GM21515 (cell line): ENCODE data around the gene SLC18A3.

ENCODE experiments used
- ATAC-seq: cut with Tn5 transposase; IDR thresholded peaks from one replicate; pipeline ENCODE4 v1.9.1; 2021; ENCODE audit not compliant: unreplicated experiment

The SLC18A3 gene

GRCh38 chr10:49649936-49650723, 40.0 kb downstream of the SLC18A3 start:
- no peak for ATAC-seq

GRCh38 chr10:49650724-49651034, 40.6 kb downstream of the SLC18A3 start:
- no peak for ATAC-seq

GRCh38 chr10:49651039-49651835, 41.1 kb downstream of the SLC18A3 start:
- no peak for ATAC-seq

GRCh38 chr10:49651917-49652316, 41.8 kb downstream of the SLC18A3 start:
- ATAC-seq = no peak

- no peak for ATAC-seq
Measured at GRCh38 chr10:49652421-49653272, 42.5 kb downstream of the SLC18A3 start.

GRCh38 chr10:49653273-49653929, 43.3 kb downstream of the SLC18A3 start:
- ATAC-seq = no peak

GRCh38 chr10:49654036-49654693, 44.1 kb downstream of the SLC18A3 start:
- ATAC-seq = no peak

- no peak for ATAC-seq
Measured at GRCh38 chr10:49655099-49655498, 45.0 kb downstream of the SLC18A3 start.

- no peak for ATAC-seq
Measured at GRCh38 chr10:49656845-49657493, 46.9 kb downstream of the SLC18A3 start.

GRCh38 chr10:49657606-49658005, 47.5 kb downstream of the SLC18A3 start:
- no peak for ATAC-seq

- ATAC-seq = no peak
Measured at GRCh38 chr10:49661140-49661856, 51.2 kb downstream of the SLC18A3 start.
